Stimulated activated CD4-positive, alpha-beta T cell treated with anti-CD3 and anti-CD28 coated beads, TNF-alpha, amount 100 ng/mL, for 4 hours (primary cell): Measurements from ENCODE around the gene SPDYE16.
"Not testable (repeated sequence)": the region's sequence is repeated elsewhere in the genome, so short reads cannot be mapped to it uniquely, and the experiment has no call there.

Experiments
- DNase-seq, 3 experiments: peaks; one replicate each; pipeline ENCODE4 v3.0.0-alpha.2; 2020; ENCODE audit warnings: low read depth in 3 of 3

SPDYE16 gene

GRCh38 chr7:76543197-76543596, at the start of gene SPDYE16:
Gene SPDYE16 (minus strand): TSS chr7:76543297. CDS start chr7:76541459, 1,838 bp downstream.
- not testable (repeated sequence) for DNase-seq

DNA sequence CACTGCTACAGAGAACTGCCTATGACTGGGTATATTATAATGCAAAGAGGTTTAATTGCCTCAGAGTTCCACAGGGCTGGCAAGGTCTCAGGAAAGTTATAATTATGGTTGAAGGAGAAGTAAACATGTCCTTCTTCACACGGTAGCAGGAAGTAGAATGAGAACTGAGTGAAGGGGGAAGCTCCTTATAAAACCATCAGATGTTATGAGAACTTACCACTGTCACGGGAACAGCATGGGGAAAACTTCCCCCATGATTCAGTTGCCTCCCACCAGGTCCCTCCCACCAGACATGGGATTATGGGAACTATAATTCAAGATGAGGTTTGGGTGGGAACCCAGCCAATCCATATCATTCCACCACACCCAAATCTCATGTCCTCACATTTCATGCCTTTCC, 49.6 kb upstream of the SPDYE16 start:
- not testable (repeated sequence) for DNase-seq

- DNase-seq: not testable (repeated sequence)
These were observed 48.7 kb upstream of the SPDYE16 start for GRCh38 chr7:76591602-76592304.

- not testable (repeated sequence) for DNase-seq
These were observed 47.9 kb upstream of the SPDYE16 start for GRCh38 chr7:76591033-76591432.

- not testable (repeated sequence) for DNase-seq
These were observed 45.5 kb upstream of the SPDYE16 start for GRCh38 chr7:76588586-76588985.

- DNase-seq: not testable (repeated sequence)
These were observed 43.7 kb upstream of the SPDYE16 start for GRCh38 chr7:76586585-76587315.

- not testable (repeated sequence) for DNase-seq
These were observed 40.7 kb upstream of the SPDYE16 start for GRCh38 chr7:76583636-76584281.

- DNase-seq: peak in 1 of 3 experiments; percentile 14
These were observed 39.9 kb upstream of the SPDYE16 start for GRCh38 chr7:76582848-76583631.

DNA sequence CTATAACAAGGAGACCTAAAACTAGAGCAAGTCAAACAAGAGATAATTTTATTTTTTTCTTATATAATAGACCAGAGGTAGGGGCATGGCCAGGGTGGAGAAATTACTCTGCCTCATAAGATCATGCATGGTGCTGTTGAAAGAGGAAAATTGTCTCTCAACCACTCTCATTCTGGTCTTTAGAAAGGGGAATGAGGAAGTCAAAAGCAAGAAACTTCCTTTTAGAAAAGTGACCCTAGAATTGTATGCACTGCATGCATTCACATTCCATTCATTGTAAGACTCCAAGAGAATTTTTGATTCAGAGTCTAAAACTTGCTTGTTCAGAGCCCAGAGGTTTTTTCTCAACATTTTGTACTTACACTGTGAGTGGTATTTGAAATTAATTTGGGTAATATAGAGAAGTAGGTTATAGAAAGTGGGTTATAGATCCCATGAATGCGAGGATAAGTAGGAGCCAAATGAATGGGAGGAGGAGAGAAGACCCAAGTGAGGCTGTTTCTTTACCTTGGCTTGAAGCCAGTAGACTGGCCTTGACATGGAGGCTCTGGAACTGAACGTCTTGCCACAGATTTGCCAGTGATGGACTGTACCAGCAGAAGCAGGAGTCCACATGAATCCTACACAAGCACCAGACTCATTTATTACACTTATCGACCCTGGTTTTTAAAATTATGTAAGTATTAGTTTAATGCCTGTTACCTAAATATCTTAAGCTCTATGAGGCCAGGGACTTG, 33.0 kb upstream of the SPDYE16 start:
- DNase-seq: not testable (repeated sequence)

GRCh38 chr7:76575431-76575830, 32.3 kb upstream of the SPDYE16 start:
- DNase-seq: not testable (repeated sequence)

DNA sequence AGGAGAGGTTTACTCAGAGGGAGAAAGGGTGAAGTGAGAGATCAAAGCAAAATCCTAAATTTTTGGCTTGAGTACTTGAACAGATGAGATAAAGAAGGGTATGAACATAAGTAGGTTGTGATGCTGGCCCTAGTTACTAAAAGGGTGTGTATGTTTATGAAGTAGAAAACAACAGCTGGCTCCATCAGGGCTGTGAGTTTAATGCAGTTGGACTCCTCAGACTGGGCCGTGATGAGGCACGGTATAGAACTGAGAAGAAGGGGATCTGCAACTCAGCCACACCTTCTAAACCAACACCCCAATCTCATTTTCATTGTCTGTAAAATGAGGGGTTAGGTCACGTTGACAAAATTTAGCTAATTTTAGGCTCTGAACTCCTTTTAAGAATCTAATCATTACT, 29.2 kb upstream of the SPDYE16 start:
- not testable (repeated sequence) for DNase-seq

DNA sequence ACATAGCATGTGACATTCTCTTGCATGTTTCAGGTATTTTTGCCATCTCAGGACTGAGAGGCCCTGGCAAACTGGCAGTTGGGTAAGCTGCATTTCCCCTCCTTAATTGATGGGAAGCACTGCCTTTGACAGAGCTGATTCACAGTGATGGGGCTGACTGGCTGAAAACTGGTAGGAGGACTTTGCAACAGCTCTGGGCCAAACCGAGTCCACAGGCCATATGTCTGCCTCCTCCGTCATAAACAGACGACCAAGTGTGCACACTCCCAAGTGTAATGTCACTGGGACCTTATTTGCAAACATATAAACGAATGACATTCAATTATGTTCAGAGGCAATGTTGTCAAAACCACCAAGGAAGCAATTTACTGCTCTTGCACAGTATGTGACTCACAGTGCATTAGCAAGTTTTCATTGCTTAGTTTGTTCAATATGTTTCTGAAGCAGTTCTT, 27.3 kb upstream of the SPDYE16 start:
- DNase-seq: not testable (repeated sequence)

DNA sequence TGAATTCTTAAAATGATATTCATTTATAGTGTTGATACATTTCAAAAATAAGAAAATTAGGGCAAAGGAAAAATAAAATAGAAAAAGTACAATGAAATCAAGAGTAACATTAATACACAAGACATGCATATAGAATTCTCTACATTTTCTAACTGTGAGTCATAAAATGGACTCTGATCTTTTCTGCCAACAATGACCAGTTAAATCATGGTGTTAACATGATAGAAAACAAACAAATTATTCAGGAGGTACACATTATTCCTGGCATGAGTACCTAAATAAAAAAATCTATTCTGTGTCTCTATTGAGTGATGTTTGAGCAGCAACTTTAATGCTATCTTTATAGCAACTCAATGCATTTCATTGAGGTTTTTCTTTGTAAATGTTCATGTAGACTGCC, 25.6 kb upstream of the SPDYE16 start:
- not testable (repeated sequence) for DNase-seq

GRCh38 chr7:76567753-76568152, 24.7 kb upstream of the SPDYE16 start:
- DNase-seq: not testable (repeated sequence)

GRCh38 chr7:76567311-76567710, 24.2 kb upstream of the SPDYE16 start:
- not testable (repeated sequence) for DNase-seq

DNA sequence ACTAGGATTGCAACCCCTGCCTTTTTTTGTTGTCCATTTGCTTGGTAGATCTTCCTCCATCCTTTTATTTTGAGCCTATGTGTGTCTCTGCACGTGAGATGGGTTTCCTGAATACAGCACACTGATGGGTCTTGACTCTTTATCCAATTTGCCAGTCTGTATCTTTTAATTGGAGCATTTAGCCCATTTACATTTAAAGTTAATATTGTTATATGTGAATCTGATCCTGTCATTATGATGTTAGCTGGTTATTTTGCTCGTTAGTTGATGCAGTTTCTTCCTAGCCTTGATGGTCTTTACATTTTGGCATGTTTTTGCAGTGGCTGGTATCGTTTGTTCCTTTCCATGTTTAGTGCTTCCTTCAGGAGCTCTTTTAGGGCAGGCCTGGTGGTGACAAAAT, 21.9 kb upstream of the SPDYE16 start:
- DNase-seq: not testable (repeated sequence)

DNA sequence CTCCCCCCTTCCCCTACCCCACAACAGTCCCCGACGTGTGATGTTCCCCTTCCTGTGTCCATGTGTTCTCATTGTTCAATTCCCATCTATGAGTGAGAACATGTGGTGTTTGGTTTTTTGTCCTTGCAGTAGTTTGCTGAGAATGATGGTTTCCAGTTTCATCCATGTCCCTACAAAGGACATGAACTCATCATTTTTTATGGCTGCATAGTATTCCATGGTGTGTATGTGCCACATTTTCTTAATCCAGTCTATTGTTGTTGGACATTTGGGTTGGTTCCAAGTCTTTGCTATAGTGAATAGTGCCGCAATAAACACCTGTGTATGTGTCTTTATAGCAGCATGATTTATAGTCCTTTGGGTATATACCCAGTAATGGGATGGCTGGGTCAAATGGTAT, 18.2 kb upstream of the SPDYE16 start:
- DNase-seq: not testable (repeated sequence)

DNA sequence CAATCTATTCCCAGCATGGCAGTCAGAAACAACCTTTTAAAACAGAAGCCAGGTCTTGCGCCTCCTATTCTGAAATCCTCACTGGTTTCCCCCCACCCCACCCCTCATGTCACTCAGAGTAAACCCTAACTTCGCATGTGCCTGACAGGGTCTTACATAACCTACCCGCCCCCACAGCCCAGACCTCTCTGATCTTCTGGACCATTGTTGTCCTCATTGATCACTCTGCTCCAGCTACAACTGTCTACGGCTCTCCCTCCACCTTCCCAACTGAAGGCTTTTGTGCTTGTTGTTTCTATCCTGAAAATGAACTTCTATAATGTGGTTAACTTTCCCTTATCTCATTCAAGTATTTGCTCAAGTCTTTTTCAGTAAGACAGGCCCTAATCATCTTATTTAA, 17.1 kb upstream of the SPDYE16 start:
- not testable (repeated sequence) for DNase-seq

- DNase-seq: not testable (repeated sequence)
These were observed 16.6 kb upstream of the SPDYE16 start for GRCh38 chr7:76559685-76560084.

DNA sequence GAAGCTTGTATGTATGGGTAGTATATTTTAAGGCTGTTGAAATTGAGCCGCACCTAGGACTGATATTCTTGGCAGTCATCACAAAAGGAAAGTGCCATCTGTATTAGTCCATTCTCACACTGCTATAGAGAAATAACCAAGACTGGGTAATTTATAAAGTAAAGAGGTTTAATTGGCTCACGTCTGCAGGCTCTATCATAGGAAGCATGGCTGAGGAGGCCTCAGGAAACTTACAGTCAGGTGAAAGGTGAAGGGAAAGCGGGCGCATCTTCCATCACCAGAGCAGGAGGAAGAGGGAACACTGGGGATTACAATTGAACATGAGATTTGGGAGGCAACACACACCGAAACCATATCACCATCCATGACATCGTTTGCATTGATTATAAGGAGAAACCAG, 8.9 kb upstream of the SPDYE16 start:
- DNase-seq: not testable (repeated sequence)

DNA sequence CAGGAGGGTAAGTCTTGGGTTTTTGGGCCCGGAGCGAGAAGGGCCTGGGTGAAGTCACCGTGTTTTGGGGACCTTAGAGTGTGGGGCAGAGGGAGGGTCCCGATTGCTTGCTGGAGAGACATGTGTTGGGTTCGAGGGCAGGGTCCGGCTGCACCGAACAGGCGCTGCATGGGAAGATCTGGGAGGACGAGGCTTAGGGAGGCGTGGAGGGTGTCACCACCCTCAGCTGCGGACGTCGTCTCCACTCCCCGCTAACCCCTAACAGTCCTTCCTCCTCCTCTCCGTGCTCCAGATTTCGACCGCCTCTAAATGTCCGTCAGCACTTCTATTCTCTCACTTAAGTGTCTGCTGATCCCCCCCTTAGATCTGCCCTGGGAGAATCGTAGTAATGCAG, 6.8 kb upstream of the SPDYE16 start:
- DNase-seq: not testable (repeated sequence)
